ENCODE results near the gene RAD51B.
A peak's percentile ranks its signal among the peaks of the same experiment; 100 is the strongest.

RAD51B gene

GRCh38 chr14:68345738-68346137, 526.2 kb downstream of the RAD51B start:
- TF ChIP-seq CTCF (IDR thresholded peaks at IDR 0.05; ENCODE audit: low read depth, low read length, missing control alignments) = no peak
- Histone ChIP-seq H3K4me3 (ENCODE audit: low read depth, low read length) (no peak overlapping the region), H3K36me3 (replicated peaks) (no peaks in the 10 kb centered on the region), H3K27me3 (replicated peaks) (no peaks in the 10 kb centered on the region), H3K27ac (no peak overlapping the region)
- DNase-seq = no peak
- in situ Hi-C loops (cut with HindIII; ENCODE audit: low pct_ligation_motif_present, low sequenced_read_pairs) = no loop called here

- DNase-seq = no peak
- Histone ChIP-seq H3K27me3 (replicated peaks) (no peaks in the 10 kb centered on the region), H3K27ac (no peak overlapping the region), H3K36me3 (replicated peaks) (no peaks in the 10 kb centered on the region), H3K4me3 (ENCODE audit: low read depth, low read length) (no peak overlapping the region)
- TF ChIP-seq CTCF (IDR thresholded peaks at IDR 0.05; ENCODE audit: low read depth, low read length, missing control alignments) = no peak
- in situ Hi-C loops (cut with HindIII; ENCODE audit: low pct_ligation_motif_present, low sequenced_read_pairs) = no loop called here
These were observed 527.2 kb downstream of the RAD51B start for GRCh38 chr14:68346556-68347343.

- in situ Hi-C loops (cut with HindIII; ENCODE audit: low pct_ligation_motif_present, low sequenced_read_pairs) = no loop called here
- DNase-seq = peak; percentile 36
These were observed 530.5 kb downstream of the RAD51B start for GRCh38 chr14:68349900-68350629.

GRCh38 chr14:68355415-68355814, 535.8 kb downstream of the RAD51B start:
- Histone ChIP-seq H3K4me3 (ENCODE audit: low read depth, low read length) (no peak overlapping the region), H3K27me3 (replicated peaks) (no peaks in the 10 kb centered on the region), H3K27ac (no peak overlapping the region), H3K36me3 (replicated peaks) (no peaks in the 10 kb centered on the region)
- DNase-seq = no peak
- no peak for TF ChIP-seq CTCF (IDR thresholded peaks at IDR 0.05; ENCODE audit: low read depth, low read length, missing control alignments)
- in situ Hi-C loops (cut with HindIII; ENCODE audit: low pct_ligation_motif_present, low sequenced_read_pairs) = no loop called here

More at GRCh38 chr14:68349900-68350629, 530.5 kb downstream of the RAD51B start:
- no peak for TF ChIP-seq CTCF (IDR thresholded peaks at IDR 0.05; ENCODE audit: low read depth, low read length, missing control alignments)
- H3K36me3 ChIP-seq (replicated peaks) = no peaks in the 10 kb centered on the region
- H3K27me3 ChIP-seq (replicated peaks) = no peaks in the 10 kb centered on the region
- no peak overlapping the region for H3K27ac ChIP-seq
- H3K4me3 ChIP-seq (ENCODE audit: low read depth, low read length) = no peak overlapping the region

- no peak overlapping the region for H3K27ac ChIP-seq
- in situ Hi-C loops (cut with HindIII; ENCODE audit: low pct_ligation_motif_present, low sequenced_read_pairs) = no loop called here
- DNase-seq = no peak
These were observed 538.2 kb downstream of the RAD51B start for GRCh38 chr14:68357777-68358176.

More at GRCh38 chr14:68357777-68358176, 538.2 kb downstream of the RAD51B start:
- no peak for TF ChIP-seq CTCF (IDR thresholded peaks at IDR 0.05; ENCODE audit: low read depth, low read length, missing control alignments)
- Histone ChIP-seq H3K4me3 (ENCODE audit: low read depth, low read length) (no peak overlapping the region), H3K27me3 (replicated peaks) (no peaks in the 10 kb centered on the region), H3K36me3 (replicated peaks) (no peaks in the 10 kb centered on the region)
